Kidney glomerular epithelial cell (primary cell): ENCODE data around the gene CFAP45.

Experiments used
- DNase-seq: peaks from one replicate; lab custom pipeline; 2025; lab: John Stamatoyannopoulos, UW

Gene CFAP45

DNA sequence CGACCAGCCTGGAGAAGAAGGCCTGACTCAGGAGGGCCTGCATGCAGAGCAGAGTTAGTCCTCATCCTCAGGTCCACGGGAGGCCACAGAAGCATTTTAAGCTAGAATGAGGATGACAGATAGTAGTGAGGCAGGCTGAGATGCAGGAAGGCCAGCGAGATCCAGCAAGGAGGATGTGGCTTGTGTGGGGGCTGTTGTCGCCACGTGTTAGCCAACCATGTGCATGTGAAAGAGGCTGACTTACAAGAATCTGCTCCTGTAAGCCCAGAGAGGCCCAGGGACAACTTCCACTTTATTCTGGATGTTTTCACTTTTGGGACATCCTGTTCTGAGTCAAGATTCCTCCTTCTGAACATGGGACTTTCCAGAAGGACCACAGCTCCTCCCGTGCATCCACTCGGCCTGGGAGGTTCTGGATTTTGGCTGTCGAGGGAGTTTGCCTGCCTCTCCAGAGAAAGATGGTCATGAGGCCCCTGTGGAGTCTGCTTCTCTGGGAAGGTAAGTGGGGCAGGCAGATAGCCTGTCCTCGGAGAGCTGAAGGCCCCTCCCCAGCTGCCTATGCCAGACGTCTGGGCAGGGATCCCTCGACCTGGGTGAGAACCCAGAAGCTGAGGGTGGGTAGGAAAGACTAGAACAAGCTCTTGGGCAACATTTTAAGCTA, 73.4 kb downstream of the CFAP45 start, which contains the start of gene SLAMF8:
SLAMF8 (plus strand) TSS at position 433 of the 661 bp plus-strand sequence; CDS start at position 459, 26 bp downstream.
- DNase-seq, result no peak

DNA sequence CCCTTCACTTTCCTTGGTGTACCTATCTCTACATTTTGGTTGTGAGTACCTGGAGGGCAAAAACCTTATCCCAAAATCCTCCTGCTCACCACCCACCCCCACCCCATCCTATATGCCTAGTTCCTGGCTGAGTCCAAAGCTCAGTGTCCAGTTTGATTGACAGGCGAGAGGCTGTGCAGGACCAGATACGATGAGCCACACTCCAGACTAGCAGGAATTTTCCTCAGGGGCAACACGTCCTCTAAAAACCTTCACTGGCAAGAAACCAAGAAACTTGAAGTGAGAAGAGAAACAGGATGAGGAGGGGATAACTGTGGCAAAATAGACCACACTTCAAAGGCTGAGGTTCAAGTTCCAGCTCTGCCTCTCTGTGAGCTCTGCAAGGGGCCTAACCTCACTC, 74.4 kb downstream of the CFAP45 start:
- no peak for DNase-seq

DNA sequence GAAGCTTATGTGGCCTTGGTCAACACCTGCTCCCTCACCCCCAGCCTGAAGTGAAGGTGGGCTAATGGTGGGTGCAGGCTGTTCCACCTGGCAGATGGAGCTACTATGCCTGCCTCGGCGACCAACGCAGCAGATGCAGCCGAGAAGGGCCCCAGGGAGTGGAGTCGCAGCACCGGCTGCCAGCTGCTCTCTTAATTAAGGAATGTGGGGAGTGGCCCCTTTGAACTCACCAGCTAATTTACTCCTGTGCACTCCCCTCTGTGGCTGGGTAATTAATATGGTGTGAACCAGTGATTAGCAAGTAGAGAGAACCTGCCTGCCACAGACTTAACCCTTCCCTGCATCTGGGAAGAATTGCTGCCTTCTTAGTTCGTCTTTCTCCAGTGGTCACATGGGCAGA, 76.6 kb downstream of the CFAP45 start:
- DNase-seq, result no peak
